Stomach (tissue), 9 donors: ENCODE measurements around the gene SH3PXD2A. TPM values are rescaled to one million over a fixed set of nuclear protein-coding genes. Genes with fewer than 3 reads are reported as not detected.

Experiments
- DNase-seq, 2 donors: peaks; one replicate each; pipeline versions ENCODE4 v3.0.0 to v3.0.0-alpha.2; 2013 to 2019
- H3K27ac ChIP-seq, 5 donors: fragments of 200-600 bp in 4 of 5; sonication (generic) in 4 of 5; one replicate each; pipeline ENCODE4 v1.5.1; 2013 to 2019; ENCODE audit warnings: mild to moderate bottlenecking in 1 of 5, moderate library complexity in 1 of 5
- H3K27me3 ChIP-seq, 3 donors: fragments of 200-600 bp; sonication (generic); one replicate each; pipeline ENCODE4 v1.5.1; 2017 to 2019; ENCODE audit warnings: mixed run types in 1 of 3
- H3K36me3 ChIP-seq, 4 donors: fragments of 200-600 bp; sonication (generic); 1 replicate in 3 of 4; 2 replicates in 1 of 4; pipeline ENCODE4 v1.5.1; 2016 to 2019
- H3K4me1 ChIP-seq, 4 donors: fragments of 200-600 bp; sonication (generic); one replicate each; pipeline ENCODE4 v1.5.1; 2016 to 2019
- H3K4me3 ChIP-seq, 4 donors: fragments of 200-600 bp; sonication (generic) in 3 of 4; one replicate each; pipeline ENCODE4 v1.5.1; 2016 to 2019; ENCODE audit warnings: mild to moderate bottlenecking in 1 of 4
- H3K9me3 ChIP-seq, 4 donors: fragments of 200-600 bp; sonication (generic); one replicate each; pipeline ENCODE4 v1.5.1; 2016 to 2019
- EP300 ChIP-seq: sonication (generic); formaldehyde crosslinking; IDR thresholded peaks from one replicate; pipeline ENCODE4 v1.6.1; 2017; ENCODE audit warnings: antibody characterized with exemption
- POLR2A ChIP-seq, 4 donors: fragments of 450-650 bp; IDR thresholded peaks; one replicate each; pipeline ENCODE4 v1.6.1; 2016; ENCODE audit warnings: antibody characterized with exemption in 4 of 4, control low read depth in 2 of 4, mild to moderate bottlenecking in 1 of 4, moderate library complexity in 1 of 4
- POLR2AphosphoS5 ChIP-seq, 3 donors: sonication (generic); formaldehyde crosslinking; IDR thresholded peaks; one replicate each; pipeline ENCODE4 v1.6.1; 2016; ENCODE audit warnings: antibody characterized with exemption in 3 of 3
- WGBS, 5 donors: extraction: QIAGEN DNeasy Blood & Tissue Kit in 3 of 5; methylation state at CpG; one replicate each; pipeline versions ENCODE4 v1.1.5 to v1.1.7; 2013 to 2018; 5-methylcytosine and 5-hydroxymethylcytosine counted together
- intact Hi-C: fragments of 100-400 bp; cut with DNase I; formaldehyde crosslinking; loops from one replicate; pipeline ENCODE4 v1.15.1; 2023; ENCODE audit warnings: low total_unique reads
- polyA plus RNA-seq, 3 donors: library from polyadenylated mRNA; stranded (reverse); fragments of 200-250 nt; gene quantifications; one replicate each; pipeline ENCODE4 v1.2.3, GENCODE V29; 2013
- total RNA-seq, 5 donors: library from RNA; depleted of rRNA; stranded (reverse); fragments of >200 nt; gene quantifications; one replicate each; pipeline versions ENCODE4 v1.1.0 to v1.2.3, GENCODE V29; 2014 to 2016
- TF ChIP-seq, protein P1 (sequence below), 7 experiments: fragments of 450-650 bp in 4 of 7; fragments of 200-600 bp in 3 of 7; sonication (generic) in 3 of 7; IDR thresholded peaks; one replicate each; pipeline ENCODE4 v1.5.1; 2016 to 2019; ENCODE audit warnings: antibody characterized with exemption in 7 of 7, control low read depth in 2 of 7, mild to moderate bottlenecking in 1 of 7
- donor health status: healthy with polysubstance abuse.
- donor health status: Bipolar disorder and iron deficiency.
- donor health status: healthy.

Gene SH3PXD2A
- total and polyA plus RNA-seq, 8 donors: 12.8 to 51.6 (median 24.0) TPM

DNA sequence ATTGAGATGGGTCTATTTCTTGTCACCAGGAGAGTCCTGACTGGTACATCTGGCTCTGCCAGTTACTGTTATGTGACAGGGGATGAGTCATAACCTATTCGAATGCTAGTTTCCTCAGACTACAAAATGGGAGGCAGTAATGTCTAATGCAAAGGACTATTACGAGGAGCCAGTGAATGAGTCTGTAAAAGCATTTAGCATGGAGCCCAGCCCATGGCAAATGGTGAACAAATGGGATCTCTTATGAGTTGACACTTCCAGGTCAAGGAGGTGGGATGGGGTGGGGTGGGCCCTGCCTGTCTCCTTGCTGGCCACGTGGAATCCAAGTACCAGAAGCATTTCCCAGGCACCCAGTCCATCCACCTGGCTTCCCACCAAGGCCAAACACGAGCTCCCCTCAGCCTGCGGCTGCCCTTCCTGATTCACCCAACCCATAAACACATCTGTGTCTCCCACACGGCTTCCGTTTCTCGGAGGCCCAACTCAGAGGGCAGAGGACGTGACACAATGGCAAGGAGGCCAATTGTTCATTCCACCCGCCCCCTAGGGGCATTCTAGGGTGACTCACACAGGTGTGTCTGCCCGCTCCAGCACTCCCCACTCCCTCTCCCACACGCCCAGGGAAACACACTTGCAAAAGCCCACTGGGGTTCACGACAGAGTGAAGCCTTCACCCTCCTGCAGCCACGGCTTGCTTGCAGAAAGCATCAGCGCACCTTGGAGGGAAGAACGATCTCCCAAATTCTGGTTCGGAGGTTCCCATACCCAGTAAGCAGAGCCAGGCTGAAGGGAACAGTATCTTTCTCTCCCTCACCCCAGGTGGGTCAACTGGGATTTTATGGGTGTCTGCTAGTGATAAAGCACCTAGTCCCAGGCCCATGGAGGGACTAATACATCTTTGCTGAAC, 109.8 kb downstream of the SH3PXD2A start:
- peaks cover 0 to 33% (median 3%) of the 10 kb centered on the region in 4 donors for H3K4me1 ChIP-seq
- 69 to 89% (median 81%) methylated on average over 15 to 17 of the region's 17 CpGs for WGBS, 5 donors
- no peaks in the 10 kb centered on the region for H3K27me3 ChIP-seq
- H3K27ac ChIP-seq: peak overlapping the region in 2 of 5 donors; percentile 15 to 20
- TF ChIP-seq, protein P1, sequence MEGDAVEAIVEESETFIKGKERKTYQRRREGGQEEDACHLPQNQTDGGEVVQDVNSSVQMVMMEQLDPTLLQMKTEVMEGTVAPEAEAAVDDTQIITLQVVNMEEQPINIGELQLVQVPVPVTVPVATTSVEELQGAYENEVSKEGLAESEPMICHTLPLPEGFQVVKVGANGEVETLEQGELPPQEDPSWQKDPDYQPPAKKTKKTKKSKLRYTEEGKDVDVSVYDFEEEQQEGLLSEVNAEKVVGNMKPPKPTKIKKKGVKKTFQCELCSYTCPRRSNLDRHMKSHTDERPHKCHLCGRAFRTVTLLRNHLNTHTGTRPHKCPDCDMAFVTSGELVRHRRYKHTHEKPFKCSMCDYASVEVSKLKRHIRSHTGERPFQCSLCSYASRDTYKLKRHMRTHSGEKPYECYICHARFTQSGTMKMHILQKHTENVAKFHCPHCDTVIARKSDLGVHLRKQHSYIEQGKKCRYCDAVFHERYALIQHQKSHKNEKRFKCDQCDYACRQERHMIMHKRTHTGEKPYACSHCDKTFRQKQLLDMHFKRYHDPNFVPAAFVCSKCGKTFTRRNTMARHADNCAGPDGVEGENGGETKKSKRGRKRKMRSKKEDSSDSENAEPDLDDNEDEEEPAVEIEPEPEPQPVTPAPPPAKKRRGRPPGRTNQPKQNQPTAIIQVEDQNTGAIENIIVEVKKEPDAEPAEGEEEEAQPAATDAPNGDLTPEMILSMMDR (IDR thresholded peaks at IDR 0.05): no peak
- TF ChIP-seq EP300 (no peak), POLR2A (IDR thresholded peaks at IDR 0.05) (no peak), POLR2AphosphoS5 (IDR thresholded peaks at IDR 0.05) (no peak)
- intact Hi-C loops: no loop called here
- no peak overlapping the region for H3K4me3 ChIP-seq
- H3K36me3 ChIP-seq: no peaks in the 10 kb centered on the region
- DNase-seq: peak in 1 of 2 donors; percentile 68
- no peaks in the 10 kb centered on the region for H3K9me3 ChIP-seq

DNA sequence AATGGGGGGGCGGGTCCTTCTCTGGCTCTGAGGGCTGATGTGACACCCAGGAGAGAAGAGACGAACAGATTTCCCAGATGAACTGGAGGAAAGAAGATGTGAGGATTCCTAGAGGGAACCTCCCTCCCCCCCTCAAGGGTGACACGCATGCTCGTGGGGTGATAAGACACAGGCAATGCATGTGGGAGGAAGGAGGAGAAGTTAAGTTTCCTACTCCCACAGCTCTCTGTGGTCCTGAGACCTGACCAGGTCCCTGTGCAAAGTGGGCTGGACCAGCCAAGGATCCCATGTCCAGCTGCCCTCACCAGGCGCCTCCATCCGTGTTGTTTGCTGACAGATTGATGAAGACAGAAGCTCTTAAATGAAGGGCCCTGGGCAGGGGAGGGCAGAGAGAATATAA, 112.6 kb downstream of the SH3PXD2A start:
- peaks cover 10 to 48% (median 21%) of the 10 kb centered on the region in 4 donors for H3K4me1 ChIP-seq
- TF ChIP-seq EP300 (no peak), POLR2A (IDR thresholded peaks at IDR 0.05) (no peak), POLR2AphosphoS5 (IDR thresholded peaks at IDR 0.05) (no peak)
- TF ChIP-seq, protein P1 (IDR thresholded peaks at IDR 0.05): no peak
- H3K27me3 ChIP-seq: no peaks in the 10 kb centered on the region
- no peaks in the 10 kb centered on the region for H3K9me3 ChIP-seq
- no peaks in the 10 kb centered on the region for H3K36me3 ChIP-seq
- DNase-seq: no peak
- 78 to 90% (median 86%) methylated on average over 6 of the region's 6 CpGs for WGBS, 5 donors
- no peak overlapping the region for H3K4me3 ChIP-seq
- intact Hi-C loops: no loop called here
- H3K27ac ChIP-seq: no peak overlapping the region

DNA sequence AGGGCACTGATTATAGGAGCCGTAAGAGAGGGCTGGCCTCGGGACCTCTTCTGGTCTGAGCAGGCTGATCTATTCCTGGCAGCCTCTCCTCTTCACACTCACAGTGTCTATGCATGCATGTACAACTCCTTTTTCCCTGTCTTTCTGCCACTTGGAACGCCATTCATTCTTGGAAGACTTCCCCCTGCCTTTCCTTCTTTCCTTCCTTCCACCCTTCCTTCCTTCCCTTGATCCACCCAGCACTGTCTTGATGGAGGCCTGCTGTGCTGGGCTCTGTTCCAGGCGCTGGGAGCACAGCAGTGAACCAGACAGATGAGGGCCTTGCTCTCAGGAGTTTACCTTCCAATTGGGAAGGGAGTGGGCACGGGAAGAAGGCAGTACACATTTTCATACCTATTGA, 114.8 kb downstream of the SH3PXD2A start:
- intact Hi-C loops: no loop called here
- WGBS, 5 donors: 68 to 83% (median 76%) methylated on average over 5 of the region's 5 CpGs

DNA sequence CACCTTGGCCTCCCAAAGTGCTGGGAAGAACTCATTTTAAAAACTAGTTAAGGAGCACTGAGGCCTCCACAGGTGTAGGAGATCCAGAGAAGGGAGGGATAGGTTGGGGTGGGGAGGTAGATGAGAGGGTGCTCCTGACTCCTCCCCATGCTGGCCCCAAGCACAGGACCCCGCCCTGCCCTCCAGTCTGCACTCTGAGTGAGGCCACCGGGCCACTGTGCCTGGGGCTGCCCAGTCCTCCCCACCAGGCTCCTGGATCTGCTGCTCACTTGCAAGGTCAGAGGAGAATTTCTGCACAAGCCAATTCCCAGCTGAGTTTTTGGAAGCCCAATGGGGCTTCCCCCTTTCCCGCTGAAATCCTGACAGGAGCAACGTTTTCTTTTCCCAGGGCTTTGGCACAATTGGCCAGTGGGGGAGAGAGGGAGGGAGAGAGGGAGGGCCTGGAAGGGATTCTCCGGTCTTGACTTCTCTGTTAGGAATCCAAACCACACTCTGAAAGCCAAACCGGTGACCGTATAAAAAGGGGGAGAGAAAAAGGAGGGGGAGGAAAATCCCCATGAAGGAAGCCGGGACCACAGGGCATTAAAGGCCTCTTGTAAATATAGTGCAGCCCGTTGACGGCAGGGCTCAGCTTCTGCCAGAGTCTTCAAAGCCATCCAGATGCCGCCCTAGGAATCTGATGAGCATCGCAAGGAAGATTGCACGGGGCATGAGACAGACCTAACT, 116.2 kb downstream of the SH3PXD2A start:
- H3K4me3 ChIP-seq: no peak overlapping the region

More for the DNA sequence above, 114.8 kb downstream of the SH3PXD2A start:
- Histone ChIP-seq H3K4me3 (no peak overlapping the region), H3K9me3 (no peaks in the 10 kb centered on the region), H3K27me3 (no peaks in the 10 kb centered on the region), H3K36me3 (no peaks in the 10 kb centered on the region), H3K27ac (peak overlapping the region in 2 of 5 donors; percentile 12 to 75), H3K4me1 (peaks cover 6 to 34% (median 21%) of the 10 kb centered on the region in 4 donors)
- peak in 1 of 2 donors; percentile 64 for DNase-seq
- TF ChIP-seq, protein P1 (IDR thresholded peaks at IDR 0.05): no peak
- TF ChIP-seq POLR2A (IDR thresholded peaks at IDR 0.05) (no peak), EP300 (no peak), POLR2AphosphoS5 (IDR thresholded peaks at IDR 0.05) (no peak)

More for the DNA sequence above, 116.2 kb downstream of the SH3PXD2A start:
- TF ChIP-seq, protein P1 (IDR thresholded peaks at IDR 0.05): no peak
- TF ChIP-seq POLR2AphosphoS5 (IDR thresholded peaks at IDR 0.05): no peak
- no peak for TF ChIP-seq EP300
- TF ChIP-seq POLR2A (IDR thresholded peaks at IDR 0.05): no peak
- Histone ChIP-seq H3K9me3 (no peaks in the 10 kb centered on the region), H3K27ac (peak overlapping the region in 4 of 5 donors; percentile 46 to 75 (median 60)), H3K4me1 (peaks cover 6 to 31% (median 21%) of the 10 kb centered on the region in 4 donors), H3K27me3 (no peaks in the 10 kb centered on the region), H3K36me3 (no peaks in the 10 kb centered on the region)
- DNase-seq: peak in 1 of 2 donors; percentile 87
- intact Hi-C loops: no loop called here
- 29 to 57% (median 44%) methylated on average over 10 to 13 of the region's 13 CpGs for WGBS, 5 donors
